NCI-H2081 treated with DMSO at 0.1 percent for 48 hours (cell line): Measurements from ENCODE around the gene TSNAXIP1.
A peak's percentile ranks its signal among the peaks of the same experiment; 100 is the strongest.

Experiments
- DNase-seq: peaks from one replicate; lab custom pipeline; 2025; lab: John Stamatoyannopoulos, UW

The TSNAXIP1 gene

GRCh38 chr16:67806428-67807147 is at the start of gene TSNAXIP1, which contains the start of gene RANBP10:
TSS of gene TSNAXIP1 (plus strand) at chr16:67806889. CDS start at chr16:67807150, 261 bp downstream.
TSS of gene RANBP10 (minus strand) at chr16:67806560. CDS start at chr16:67806536, 24 bp downstream.
- DNase-seq: peak; percentile 90

GRCh38 chr16:67758006-67758405 is 48.7 kb upstream of the TSNAXIP1 start:
- DNase-seq: no peak

GRCh38 chr16:67758966-67759365 is 47.7 kb upstream of the TSNAXIP1 start:
- no peak for DNase-seq

GRCh38 chr16:67760206-67760955 is 46.3 kb upstream of the TSNAXIP1 start:
- DNase-seq: no peak

GRCh38 chr16:67760956-67761230 is 45.8 kb upstream of the TSNAXIP1 start:
- no peak for DNase-seq

- DNase-seq: no peak
Measured at GRCh38 chr16:67761924-67762323, 44.8 kb upstream of the TSNAXIP1 start.

- DNase-seq: no peak
Measured at GRCh38 chr16:67762385-67762784, 44.3 kb upstream of the TSNAXIP1 start.

- no peak for DNase-seq
Measured at GRCh38 chr16:67763066-67763465, 43.6 kb upstream of the TSNAXIP1 start.

GRCh38 chr16:67764158-67764667 is 42.5 kb upstream of the TSNAXIP1 start:
- no peak for DNase-seq

GRCh38 chr16:67766291-67766690 is 40.4 kb upstream of the TSNAXIP1 start:
- DNase-seq: no peak

- DNase-seq: no peak
Measured at GRCh38 chr16:67767953-67768352, 38.7 kb upstream of the TSNAXIP1 start.

- no peak for DNase-seq
Measured at GRCh38 chr16:67770346-67770991, 36.2 kb upstream of the TSNAXIP1 start.

- DNase-seq: no peak
Measured at GRCh38 chr16:67773099-67773498, 33.6 kb upstream of the TSNAXIP1 start.

- no peak for DNase-seq
Measured at GRCh38 chr16:67773569-67774456, 32.9 kb upstream of the TSNAXIP1 start.

GRCh38 chr16:67774457-67774853 is 32.2 kb upstream of the TSNAXIP1 start:
- no peak for DNase-seq

- DNase-seq: no peak
Measured at GRCh38 chr16:67775273-67775672, 31.4 kb upstream of the TSNAXIP1 start.

GRCh38 chr16:67779256-67780014 is 27.3 kb upstream of the TSNAXIP1 start:
- DNase-seq: no peak

GRCh38 chr16:67780847-67781564 is 25.7 kb upstream of the TSNAXIP1 start:
- DNase-seq: no peak

- no peak for DNase-seq
Measured at GRCh38 chr16:67781565-67781921, 25.1 kb upstream of the TSNAXIP1 start.

GRCh38 chr16:67782567-67783352 is 23.9 kb upstream of the TSNAXIP1 start:
- no peak for DNase-seq
